Measurements from ENCODE around the gene SLC44A5.

DNA sequence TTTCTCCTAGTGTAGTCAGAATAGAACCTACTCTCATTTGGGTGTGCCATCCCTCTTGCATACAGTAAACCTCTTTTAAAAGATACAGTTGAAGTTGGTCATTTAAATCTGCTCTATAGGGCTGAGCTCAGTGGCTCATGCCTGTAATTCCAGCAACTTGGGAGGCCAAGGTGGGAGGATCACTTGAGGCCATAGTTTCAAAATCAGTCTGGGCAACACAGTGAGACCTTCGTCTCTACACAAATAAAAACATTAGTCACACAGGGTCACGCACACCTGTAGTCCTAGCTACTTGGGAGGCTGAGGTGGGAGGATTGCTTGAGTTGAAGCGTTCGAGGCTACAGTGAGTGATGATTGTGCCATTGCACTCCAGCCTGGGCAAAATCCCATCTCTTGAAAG lies 292.9 kb downstream of the SLC44A5 start:
- TF ChIP-seq EZH2 (IDR thresholded peaks at IDR 0.05), result no peak
- no peak for TF ChIP-seq POLR2AphosphoS5 (IDR thresholded peaks at IDR 0.05; ENCODE audit: borderline replicate concordance, low read depth, low read length)
- TF ChIP-seq FOXP2 (optimal IDR thresholded peaks at IDR 0.05; ENCODE audit: control extremely low read depth, extremely low read length, insufficient read depth), result no peak

Data from SK-N-MC (cell line).